ENCODE measurements around the gene MRPS30. TPM values are rescaled to one million over a fixed set of nuclear protein-coding genes. Genes with fewer than 3 reads are reported as not detected.

The MRPS30 gene
- 53.8 and 59.7 TPM in 2 replicates for total RNA-seq

DNA sequence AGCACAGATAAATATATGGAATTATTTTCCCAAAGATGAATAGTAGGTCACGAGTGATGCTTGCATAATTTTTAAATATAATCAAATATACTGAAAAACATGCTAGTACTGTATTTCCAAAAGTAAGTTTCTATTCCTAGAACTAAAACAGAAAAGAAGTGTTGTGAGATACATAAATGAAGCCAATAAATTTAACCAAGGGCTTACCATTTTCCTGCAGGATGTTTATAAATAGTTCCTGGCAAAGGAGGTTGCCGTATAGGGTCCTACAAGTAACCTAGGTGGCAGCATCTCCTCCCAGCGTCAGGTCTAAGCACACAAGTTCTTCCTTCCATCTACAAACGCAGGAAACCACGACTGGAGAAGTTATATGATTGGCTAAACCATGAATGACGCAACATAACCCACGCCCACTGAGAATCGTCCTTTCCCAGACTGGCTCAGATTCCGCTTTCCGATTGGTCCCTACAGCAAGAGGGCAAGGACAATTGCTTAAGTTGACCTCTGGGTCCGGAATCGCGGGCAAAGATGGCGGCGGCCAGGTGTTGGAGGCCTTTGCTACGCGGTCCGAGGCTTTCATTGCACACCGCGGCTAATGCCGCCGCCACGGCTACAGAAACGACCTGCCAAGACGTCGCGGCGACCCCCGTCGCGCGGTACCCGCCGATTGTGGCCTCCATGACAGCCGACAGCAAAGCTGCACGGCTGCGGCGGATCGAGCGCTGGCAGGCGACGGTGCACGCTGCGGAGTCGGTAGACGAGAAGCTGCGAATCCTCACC, at the start of gene MRPS30:
Gene MRPS30 (plus strand): TSS at position 513 of the 780 bp plus-strand sequence. CDS start 16 bp downstream, at position 529.

